GM21619 (cell line): ENCODE data around the gene RABL3.
"Not testable (repeated sequence)": the region's sequence is repeated elsewhere in the genome, so short reads cannot be mapped to it uniquely, and the experiment has no call there.

ENCODE experiments used
- ATAC-seq: cut with Tn5 transposase; IDR thresholded peaks from one replicate; pipeline ENCODE4 v1.9.1; 2021; ENCODE audit not compliant: unreplicated experiment

Gene RABL3

DNA sequence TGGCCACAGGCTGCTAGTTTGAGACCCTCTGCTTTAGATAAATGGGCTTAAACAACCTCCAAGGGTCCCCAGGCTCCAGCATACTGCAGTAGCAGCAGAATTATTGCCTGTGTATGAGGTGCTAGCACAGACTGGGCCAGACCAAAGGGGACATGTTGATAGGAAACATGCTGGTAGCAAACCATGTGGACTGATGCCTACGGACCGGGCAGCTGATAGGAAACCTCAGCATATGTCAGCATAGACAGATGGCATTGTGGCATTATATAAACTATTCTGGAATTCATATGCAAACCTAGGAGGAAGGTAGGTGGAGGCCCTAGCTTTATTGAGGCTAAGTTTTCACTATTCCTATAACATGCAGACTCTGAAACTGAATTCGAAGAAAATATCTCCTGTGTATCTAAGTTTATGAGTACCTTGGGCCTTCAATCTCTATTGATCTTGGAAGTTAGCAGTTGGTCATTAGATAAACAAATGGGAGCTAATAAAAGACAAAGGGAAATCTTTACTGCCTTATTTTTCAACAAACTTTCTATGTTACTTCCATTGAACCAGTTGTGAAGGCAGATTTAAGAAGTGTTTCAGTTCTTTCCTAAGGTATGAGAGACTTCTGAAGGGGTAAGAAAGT lies 58.5 kb downstream of the RABL3 start:
- ATAC-seq = no peak

DNA sequence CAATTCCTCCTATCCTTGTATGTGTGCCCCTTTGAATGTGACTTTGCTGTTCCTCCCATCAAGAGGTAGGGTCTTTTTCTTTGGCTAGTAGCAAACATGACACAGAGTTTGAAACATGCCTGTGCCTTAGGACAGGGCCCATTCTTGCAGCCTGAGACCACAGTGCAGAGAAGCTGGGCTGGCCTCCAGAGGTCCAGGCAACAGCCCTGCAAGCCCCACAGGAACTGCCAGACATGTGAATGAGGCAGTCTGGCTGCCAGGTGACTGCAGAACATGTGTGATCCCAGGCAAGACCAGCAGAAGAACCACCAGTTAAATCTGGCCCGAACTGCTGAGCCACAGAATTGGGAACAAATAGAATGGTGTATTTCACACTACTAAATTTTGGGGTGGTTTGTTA lies 59.1 kb downstream of the RABL3 start:
- no peak for ATAC-seq

DNA sequence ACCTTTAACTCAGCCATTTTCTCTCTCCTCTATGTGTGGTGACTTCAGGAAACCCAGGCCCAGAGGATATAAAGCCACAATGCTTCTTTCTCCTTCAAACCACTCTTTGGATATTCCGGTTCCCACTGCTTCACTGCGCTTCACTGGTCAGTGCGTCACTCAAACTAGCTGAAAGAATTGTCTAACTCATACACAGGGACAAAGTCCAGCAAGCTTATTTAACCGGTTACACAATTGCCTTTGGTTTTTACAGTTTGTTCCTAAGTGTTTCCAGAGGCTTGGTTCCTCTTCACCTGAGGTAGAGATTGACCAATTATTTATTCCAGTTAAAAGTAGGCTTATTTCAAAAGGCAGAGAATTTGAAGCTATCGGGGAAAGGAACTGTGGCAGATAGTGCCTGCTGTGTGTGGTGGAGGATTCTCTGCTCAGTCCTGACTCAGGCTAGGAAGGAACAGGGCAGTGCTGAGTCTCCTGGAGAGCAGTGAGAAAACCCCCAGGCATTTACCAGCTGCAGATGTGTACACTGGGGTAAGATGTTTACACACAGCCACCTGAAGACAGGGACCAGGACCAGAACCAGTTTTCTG lies 60.1 kb downstream of the RABL3 start, which contains the start of gene HGD:
HGD (minus strand) TSS at position 145 of the 587 bp plus-strand sequence; CDS start at position 17, 128 bp downstream.
- no peak for ATAC-seq

DNA sequence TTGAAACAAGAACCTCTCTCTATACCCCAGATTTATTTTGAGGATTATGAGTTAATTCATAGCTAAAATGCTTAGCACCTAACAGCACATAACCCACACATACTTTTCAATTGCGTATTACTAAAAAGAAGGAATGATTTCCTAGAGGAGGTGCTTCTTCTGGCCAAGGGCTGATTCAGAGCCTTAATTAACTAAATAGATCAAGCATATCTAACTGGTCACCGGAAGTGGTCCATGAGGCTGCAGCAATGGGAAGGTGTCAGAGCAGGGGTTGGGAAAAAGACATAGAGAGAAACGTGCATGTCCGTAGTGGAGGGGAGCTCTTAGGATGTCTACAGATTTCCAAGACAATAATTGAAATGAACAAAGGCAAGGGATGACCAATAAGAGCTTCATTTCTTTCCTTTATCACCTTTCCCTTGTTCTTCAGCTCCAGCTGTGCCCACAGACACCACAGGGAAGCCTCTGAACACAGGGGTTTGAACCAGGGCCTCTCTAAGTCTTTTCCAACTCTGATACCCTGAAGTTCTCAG lies 60.7 kb downstream of the RABL3 start:
- no peak for ATAC-seq

DNA sequence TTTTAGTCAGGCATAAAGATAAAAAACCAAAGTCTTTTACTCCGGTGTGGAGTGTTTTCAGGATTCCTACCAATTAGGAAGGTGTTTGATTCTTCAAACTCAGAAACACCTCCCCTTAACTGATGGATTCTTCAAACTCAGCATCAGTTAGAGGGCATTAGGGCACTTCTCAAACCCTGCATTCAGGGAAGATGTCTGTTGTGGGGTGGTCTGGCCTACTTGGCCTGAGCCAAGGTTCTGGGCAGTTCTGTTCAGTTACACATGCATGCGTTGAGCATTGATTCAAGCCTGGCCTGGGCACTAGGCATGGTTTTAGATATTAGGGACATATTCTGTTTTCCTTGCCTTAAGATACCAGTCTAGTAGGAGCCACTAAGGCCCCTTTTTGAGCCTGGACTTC lies 61.3 kb downstream of the RABL3 start:
- no peak for ATAC-seq

DNA sequence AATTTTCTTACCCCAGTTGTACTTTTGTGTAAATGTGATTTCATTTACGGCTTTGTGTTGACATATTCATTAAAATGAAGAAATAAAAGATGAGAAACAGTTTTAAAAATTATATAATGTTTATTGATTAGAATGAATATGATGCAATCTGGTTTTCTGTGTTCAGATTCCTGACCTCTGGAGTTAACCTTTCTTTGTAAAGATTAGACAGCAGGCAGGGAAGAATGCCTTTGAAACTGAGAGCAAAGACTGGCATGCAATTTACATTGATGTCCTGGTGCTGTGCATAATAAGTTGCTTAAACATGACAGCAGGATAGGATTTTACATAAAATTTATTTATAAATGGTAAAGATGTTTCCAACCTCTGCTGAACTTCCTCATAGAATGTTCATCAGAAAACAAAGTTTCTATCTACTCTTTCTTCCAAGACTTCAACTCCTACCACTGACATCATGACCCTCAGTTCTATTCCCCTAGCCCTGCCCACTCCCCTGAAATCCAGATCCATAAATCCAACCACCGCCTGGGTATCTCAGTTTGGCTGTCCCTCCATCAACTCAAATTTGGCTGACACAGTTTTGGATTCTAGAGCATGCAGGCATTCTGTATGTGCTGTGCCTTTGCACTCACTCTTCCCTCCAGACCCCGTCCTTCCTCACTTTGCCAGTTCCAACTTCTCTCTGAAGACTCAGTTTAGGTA lies 62.0 kb downstream of the RABL3 start:
- no peak for ATAC-seq

DNA sequence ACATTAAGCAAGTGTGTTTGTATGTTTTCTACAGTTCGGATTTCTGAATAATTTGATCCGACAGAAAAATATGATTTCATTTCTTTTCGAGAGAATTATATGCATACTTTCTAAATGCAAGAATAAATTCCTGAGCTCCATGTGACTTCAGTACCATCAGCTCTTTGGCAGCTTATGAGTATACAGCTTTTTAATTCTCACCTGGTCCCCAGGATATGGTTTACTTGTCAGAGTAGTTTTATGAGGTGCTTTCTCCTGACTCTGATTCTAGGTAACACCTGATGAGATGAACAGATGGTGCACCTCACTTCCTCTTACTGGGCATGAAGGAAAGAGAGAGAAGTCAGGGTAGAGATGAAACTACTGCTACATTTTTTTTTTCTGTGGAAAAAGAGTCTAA lies 63.3 kb downstream of the RABL3 start:
- ATAC-seq = no peak

DNA sequence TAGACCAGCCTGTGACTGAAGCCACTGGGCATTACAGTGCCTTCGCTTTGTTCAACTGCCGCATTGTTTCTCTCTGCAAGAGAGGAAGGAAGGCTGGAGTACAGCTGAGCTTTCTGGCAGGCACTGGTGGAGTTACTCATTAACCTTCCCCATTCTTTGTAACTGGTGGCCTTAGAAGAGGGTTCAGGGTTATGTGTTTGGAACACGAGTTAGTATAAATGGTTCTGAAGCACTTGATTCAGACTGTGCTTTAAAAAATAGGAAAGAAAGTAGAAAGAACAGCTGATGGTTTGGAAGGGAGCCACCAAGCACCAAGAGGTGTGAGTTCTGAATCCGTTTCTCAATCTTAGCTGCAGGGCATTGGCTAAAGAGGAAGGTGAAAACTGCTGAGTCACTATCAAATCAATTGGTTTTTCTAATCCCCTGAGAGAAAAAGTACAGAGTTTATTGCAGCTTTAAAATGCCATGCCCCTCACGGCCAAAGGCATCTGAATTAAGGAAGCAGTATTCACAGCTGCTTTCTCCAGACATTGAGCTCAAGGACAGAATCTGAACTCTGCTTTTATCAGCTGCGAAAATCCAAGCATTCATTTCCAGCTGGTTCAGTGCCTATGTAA lies 63.9 kb downstream of the RABL3 start:
- ATAC-seq = peak; percentile 95

DNA sequence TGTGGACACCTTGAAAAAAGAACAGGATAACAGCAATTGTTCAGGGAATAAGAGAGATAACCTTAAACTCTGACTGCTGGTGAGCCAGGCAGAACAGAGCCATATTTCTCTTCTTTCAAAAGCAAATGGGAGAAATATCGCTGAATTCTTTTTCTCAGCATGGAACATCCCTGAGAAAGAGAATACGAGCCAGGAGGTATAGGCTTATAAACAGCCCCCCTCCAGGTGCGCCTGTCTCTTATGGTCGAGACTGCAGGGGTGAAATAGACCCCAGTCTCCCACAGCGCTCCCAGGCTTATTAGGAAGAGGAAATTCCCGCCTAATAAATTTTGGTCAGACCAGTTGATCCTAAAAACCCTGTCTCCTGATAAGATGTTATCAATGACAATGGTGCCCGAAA lies 65.1 kb downstream of the RABL3 start:
- not testable (repeated sequence) for ATAC-seq

DNA sequence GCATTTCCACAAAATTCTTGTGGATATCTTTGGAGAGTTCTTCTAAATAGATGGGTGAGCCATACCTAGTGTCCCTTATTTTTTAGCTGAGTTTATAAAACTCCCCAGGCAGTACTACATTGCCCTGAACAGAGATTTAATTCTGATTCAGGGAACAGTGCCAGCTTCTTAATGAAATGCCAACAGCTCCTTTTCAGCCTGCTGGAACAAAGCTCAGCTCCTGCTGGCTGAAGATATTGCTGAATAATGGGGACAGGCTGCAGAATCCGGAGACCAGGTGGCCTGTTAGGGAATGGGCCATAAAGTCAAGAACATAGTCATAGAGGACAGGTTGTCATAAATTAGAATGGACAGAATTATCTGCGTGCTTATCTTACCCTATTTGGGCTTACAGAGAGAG lies 69.2 kb downstream of the RABL3 start:
- no peak for ATAC-seq

DNA sequence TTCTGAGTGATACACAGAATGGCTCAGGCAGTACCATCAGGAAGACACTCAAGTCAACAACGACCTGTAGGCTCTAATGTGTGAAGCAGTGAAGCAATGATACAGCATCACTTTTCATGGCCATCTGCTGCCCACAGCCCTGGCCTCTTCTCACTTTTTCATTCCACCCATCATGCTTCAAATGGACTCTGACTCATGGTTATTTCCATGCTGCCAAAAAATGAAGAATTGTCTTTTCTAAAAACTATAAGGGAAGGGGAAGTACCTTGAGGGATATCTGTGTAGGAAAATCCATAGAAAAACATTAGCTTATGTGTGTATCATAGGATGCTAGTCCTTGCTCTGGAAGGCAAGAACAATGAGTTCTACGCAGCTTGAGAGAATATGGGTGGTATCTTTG lies 71.7 kb downstream of the RABL3 start:
- ATAC-seq = no peak

DNA sequence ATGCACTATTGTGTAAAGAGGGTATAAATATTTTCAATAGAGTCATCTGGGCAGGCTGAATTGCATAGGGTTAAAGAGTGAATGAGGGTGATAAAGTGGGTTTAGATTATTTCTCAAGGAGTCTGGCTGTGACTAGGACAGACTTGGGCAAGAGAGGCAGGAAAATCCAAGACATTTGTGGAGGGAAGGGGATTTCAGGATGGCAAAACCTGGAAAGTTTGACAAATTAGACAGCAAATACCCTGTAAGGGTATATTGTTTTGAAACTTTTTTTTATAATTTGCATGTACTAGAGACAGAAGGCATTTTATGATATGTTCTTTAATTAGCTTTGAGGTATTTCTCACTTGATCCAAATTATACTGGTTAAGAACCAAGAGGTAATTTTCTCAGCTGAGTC lies 77.4 kb downstream of the RABL3 start:
- ATAC-seq = no peak

DNA sequence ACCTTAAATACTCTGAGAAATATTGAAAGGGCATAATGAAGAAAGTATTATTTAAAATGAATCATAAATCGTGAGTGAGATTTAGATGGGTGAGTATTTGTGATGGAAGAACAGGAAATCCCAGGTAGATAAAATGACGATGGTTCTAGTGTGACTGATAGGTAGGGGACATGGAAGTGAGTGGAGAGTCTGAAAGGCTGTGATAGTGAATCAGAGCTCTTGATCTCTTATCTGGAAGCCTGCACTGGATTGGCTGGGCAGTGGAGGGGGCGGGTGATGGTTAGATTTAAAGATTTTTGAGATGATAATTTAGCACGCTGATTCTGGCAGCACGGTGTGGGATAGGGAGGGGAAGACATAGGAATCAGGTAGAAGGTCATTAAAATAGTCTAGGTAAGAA lies 80.4 kb downstream of the RABL3 start:
- no peak for ATAC-seq

DNA sequence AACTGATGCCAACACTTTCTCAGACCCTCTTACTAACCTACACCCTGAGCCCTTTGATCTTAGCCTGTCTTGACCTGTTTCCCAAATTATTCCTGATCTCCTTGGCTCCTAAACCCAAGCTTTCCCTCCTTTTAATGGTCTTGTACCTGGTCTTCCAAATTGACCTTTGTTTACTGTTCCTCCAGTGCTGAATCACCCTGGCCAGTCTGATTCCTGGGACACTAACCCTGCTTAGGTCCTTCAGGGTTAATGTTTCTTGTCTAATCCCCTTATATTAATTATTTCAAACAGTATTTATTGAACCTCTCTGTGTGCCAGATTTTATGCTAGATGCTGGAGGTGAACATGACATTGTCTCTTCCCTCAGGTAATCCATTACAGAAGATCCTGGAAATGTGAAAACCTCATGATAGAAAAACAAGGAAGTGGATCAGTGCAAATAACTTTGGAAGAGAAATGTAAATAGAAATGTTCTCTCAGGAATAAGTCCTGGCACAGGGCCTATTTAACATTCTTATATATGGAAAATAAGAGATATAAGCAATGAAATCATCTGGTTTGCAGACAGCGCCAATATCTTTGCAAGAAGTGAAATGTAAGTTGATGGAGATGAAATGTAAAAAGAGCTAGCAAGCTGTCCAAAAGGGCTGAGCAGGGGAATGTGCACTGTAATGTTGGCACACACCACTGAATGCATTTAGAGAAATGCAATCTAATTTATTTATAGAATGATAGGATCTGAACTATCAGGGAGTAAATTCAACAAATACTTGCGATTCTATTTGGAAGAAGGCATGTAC lies 81.0 kb downstream of the RABL3 start:
- ATAC-seq = no peak

DNA sequence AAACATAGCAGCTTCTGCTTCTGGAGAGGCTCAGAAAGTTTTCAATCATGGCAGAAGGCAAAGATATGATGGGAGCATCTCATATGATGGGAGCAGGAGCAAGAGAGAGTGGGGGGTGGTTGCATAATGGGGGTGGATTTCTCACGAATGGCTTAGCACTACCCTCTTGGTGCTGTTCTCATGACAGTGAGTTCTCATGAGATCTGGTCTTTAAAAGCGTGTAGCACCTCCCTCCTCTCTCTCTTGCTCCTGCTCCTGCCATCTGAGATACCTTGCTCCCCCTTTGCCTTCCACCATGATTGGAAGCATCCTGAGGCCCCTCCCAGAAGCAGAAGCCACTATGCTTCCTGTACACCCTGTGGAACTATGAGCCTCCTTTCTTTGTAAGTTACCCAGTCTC lies 82.5 kb downstream of the RABL3 start:
- no peak for ATAC-seq

DNA sequence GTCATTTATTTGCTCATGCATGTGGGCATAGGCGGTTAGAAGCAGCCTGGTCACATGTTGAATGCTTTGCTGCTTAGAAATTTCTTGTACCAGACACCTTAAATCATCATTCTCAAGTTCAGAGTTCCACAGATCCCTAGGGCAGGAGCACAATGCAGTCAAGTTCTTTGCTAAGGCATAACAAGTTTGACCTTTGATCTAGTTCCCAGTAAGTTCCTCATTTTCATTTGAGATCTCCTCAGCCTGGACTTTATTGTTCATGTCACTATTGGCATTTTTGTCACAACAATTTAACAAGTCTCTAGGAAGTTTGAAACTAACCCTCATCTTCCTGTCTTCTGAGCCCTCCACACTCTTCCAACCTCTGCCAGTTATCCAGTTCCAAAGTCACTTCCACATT lies 83.0 kb downstream of the RABL3 start:
- ATAC-seq = no peak

DNA sequence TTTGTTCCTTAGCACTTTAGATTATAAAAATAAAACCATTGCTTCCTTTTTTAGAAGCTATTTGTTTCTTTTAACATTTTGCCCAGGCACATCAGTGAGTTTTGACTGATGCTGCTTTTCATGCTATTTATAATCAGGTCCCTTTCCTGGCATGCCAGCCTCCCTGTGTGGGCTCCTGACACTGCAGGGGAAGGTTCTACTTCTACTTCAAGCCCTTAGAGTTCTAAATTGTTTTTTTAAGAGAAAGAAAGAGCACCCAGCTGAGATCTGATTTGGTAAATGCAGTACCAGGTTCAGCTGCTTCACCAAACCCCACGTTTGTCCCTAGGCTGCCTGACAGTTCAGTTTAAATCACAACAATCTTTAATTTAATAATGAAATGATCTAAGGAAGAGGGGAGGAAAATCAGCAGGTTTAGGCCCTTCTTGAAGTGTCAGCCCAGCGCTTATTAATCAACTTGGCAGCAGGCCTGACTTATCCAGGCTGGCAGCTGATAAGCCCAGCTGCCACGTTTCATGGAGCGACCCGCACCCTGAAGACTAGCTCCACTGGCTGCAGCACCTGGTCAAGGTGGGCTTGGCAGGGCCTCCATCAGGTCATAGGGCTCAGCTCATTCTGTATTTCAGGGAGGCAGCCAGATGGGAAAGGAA lies 89.3 kb downstream of the RABL3 start:
- no peak for ATAC-seq

DNA sequence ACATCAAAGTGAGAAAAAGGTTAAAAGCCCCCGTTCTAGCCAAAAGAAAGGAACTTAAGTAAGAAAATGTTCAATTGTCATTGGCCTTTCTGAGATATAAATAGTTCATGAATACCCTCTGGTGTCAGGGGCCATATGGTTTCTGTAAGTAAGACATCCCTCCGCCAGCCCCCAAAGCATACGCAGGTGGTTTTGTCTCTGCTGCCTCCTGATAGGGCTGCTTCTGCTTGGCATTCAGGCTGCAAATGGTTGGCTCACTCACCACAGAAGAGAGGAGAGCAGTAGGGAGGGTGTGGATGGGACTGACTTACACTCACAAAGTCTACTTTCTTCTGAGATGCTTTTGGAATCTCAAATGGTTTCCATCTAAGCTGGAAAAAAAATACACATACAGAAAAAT lies 90.0 kb downstream of the RABL3 start:
- ATAC-seq = no peak

DNA sequence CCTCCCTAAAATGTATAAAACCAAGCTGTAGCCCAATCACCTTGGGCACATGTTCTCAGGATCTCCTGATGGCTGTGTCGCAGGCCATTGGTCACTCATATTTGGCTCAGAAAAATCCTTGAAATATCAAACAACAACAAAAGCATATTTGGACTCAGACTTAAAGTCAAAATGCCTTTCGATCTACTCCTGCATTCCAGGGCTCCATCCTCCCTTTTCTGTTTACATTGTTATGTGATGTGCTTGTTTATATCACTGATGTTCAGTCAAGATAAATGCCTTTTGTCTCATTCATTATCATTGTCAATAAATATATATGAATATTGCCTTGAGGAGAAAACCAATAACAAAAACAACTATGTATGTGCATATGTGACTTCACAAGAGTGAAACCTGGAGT lies 92.0 kb downstream of the RABL3 start:
- ATAC-seq = no peak

DNA sequence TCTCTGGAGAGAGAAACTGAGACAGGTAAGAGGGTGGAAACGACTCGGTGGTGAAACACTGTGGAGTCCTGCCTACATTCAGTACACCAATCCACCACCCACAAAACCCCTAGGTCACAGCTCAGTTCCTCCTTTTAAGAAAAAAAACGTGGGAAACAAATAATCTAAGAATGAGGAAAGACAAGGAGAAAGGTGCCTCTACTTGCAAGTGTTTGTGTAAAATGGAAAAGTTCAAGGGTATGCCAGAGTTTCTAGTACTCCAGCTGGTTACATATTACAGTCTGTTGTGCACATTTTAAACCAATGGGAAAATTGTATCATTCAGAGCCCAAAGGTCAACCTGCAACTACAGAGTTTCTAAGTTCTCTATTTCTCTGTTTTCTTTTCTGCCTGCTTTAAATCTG lies 92.5 kb downstream of the RABL3 start:
- ATAC-seq = no peak

DNA sequence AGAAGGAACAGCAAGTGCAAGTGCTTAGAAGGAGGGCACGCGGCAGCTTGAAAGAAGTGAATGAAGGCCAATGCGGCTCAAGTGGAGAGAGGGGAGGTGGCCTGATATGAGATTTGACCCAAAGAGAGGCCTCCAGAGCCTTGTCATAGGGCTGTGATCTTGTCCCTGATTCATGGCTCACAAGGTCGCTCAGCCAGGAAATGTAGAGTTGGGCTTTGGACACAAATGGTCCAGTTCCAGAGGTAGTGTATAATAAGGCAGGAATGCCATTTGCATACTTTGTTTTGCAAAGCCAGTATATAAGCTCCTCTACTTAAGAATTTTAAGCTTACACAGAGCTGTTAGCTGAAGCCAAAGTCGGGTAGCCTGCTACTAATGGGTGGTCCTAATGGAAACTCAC lies 94.0 kb downstream of the RABL3 start:
- no peak for ATAC-seq
